KBM-7 (cell line): Measurements from ENCODE around the gene POLA1.

Experiments used
- DNase-seq: peaks from one replicate; pipeline ENCODE4 v3.0.0-alpha.2; 2015
- in situ Hi-C: fragments of 300-500 bp; cut with MboI; formaldehyde crosslinking; loops from 2 replicates; pipeline ENCODE4 v1.14.3; 2020; ENCODE audit warnings: low sequenced_read_pairs, low pct_unique_long_range_greater_than_20kb, mixed read lengths

POLA1 gene

DNA sequence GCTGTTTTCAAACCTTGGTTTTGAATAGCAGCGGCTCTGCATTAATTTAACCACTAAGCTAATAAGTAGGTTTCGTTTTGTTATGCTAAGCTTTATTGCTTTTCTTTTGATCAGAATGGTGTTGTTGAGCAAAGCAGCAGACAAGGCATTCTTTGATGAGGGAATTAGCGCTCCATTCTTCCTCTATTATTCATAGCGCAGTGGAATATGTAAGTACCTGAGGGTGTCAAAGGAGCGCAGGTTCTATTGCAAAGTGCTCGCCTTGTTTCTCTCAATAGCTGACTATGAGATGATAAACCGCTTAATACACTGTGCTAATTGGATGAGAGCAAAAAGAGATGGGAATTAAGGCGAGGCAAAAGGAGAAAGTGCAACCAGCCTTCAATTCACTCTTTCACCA, 305.8 kb downstream of the POLA1 start:
- DNase-seq, result no peak
- in situ Hi-C loops, result no loop called here

- in situ Hi-C loops, result no loop called here
- DNase-seq, result no peak
These were observed 308.3 kb downstream of the POLA1 start for GRCh38 chrX:25001808-25002660.

DNA sequence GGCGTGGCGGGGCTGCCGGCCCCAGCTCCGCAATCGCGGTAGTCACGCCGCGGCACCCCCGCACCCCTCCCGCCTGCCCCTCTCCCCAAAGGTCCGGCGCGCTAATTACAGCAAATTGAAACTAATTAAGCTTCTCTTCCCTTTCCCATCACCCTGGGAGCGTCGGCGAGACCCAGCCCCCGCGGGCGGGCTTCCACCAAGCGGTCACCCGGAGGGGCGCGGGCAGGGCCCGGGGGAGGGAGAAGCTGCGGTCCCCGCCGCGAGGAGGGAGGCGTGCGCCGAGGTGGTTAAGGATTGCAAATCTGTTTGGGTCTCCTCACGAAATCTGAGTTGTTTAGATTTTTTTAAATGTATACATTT, 308.9 kb downstream of the POLA1 start:
- DNase-seq, result no peak
- in situ Hi-C loops, result no loop called here

- DNase-seq, result no peak
- in situ Hi-C loops, result no loop called here
These were observed 309.5 kb downstream of the POLA1 start for GRCh38 chrX:25003066-25003849.

- DNase-seq, result no peak
- in situ Hi-C loops, result no loop called here
These were observed 310.3 kb downstream of the POLA1 start for GRCh38 chrX:25004040-25004439.

DNA sequence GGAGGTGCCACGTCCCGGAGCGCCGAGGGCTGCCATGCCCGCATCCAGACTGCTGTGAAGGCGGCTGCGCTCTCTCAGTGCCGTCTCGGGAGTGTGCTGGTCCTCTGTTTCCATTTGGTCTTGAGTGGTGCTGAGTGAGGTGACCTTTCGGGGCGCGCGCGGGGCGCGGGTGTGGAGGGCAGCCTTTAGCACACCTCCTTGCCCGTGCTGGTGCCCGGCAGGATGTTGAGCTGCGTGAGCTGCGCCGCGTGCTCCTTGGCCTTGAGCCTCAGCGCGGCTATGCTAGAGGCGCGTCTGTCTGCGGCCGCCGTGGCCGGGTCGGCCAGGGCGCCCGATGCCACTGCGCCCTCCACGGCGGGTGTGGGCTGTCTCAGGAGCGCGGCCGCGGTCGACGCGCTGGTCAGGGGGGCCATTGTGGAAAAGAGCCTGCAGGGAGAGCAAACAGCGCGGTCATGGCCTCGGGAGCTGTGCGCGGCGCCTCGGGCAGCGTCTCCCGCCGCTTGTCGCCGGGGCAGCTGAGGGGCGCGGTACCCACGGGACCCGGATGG, 310.8 kb downstream of the POLA1 start:
- no peak for DNase-seq
- in situ Hi-C loops, result no loop called here

GRCh38 chrX:25005034-25005381, 311.3 kb downstream of the POLA1 start:
- no peak for DNase-seq
- in situ Hi-C loops, result no loop called here

GRCh38 chrX:25005382-25006185, 311.9 kb downstream of the POLA1 start:
- in situ Hi-C loops, result no loop called here
- DNase-seq, result no peak

- in situ Hi-C loops, result no loop called here
- no peak for DNase-seq
These were observed 312.9 kb downstream of the POLA1 start for GRCh38 chrX:25006586-25007058.

DNA sequence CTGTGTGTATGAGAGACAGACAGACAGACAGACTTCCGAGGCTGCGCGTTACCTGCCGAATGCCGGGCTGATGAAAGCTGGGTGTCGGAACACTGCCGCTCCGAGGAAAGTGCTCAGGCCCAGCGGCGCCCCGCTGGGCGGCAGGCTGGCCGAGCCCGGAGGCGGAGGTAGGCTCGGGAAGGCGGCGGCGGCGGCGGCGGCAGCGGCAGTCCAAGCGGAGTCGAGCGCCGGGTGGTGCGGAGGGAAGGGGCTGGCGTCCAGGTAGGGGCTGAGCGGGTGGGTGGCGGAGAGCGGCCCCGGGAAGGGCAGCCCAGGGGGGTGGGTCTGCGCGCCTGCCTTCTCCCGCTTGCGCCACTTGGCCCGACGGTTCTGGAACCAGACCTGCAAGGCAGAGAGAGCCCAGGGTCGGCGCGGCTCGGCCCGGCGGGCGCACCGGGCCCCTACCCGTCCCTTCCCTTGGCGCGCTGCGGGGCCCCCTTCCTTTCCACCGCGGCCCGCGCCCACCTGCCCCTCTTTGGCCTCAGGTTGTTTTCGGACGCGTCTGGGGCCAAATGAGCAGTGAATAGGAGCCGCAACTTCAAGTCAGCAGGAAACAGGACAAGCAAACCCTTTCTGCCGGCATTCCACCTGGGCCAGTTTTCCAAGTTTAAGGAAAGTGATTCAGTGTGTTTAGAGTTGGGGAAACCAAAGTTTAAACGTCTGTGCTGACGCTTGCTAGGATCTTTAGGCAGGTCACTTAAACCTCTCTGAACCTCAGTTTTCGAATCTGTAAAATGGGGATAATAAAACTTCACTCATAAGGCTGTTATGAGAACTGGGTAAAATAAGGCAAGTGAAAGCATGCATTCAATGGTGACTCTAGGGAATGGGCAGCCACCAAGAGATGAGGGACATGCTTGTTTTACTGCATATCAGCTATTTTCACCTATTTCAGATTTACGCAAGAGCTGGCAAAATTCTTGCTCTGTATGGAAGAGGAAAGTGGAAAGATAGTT, 313.6 kb downstream of the POLA1 start:
- in situ Hi-C loops, result no loop called here
- no peak for DNase-seq

DNA sequence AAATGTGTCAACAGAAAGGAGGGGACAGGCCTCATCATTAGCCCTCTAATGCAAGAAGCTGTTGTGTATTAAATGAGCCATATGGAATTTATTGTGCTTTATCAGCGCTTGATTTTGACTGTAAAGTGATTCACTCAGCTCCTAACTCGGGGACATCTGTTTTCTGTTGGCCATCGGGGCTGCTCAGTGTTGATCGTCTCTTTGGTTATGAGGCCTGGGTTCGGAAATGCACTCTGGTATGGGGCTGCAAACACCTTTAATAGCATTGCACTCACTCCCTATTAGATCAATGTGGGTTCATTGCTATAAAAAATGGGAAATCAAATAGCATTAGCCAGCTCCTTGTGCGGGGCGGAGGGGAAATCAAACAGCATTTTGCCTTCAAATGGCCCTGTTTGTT, 315.7 kb downstream of the POLA1 start:
- in situ Hi-C loops, result no loop called here

GRCh38 chrX:25010784-25011588, 317.3 kb downstream of the POLA1 start:
- in situ Hi-C loops, result no loop called here
- DNase-seq, result no peak

More for the DNA sequence above, 315.7 kb downstream of the POLA1 start:
- no peak for DNase-seq

DNA sequence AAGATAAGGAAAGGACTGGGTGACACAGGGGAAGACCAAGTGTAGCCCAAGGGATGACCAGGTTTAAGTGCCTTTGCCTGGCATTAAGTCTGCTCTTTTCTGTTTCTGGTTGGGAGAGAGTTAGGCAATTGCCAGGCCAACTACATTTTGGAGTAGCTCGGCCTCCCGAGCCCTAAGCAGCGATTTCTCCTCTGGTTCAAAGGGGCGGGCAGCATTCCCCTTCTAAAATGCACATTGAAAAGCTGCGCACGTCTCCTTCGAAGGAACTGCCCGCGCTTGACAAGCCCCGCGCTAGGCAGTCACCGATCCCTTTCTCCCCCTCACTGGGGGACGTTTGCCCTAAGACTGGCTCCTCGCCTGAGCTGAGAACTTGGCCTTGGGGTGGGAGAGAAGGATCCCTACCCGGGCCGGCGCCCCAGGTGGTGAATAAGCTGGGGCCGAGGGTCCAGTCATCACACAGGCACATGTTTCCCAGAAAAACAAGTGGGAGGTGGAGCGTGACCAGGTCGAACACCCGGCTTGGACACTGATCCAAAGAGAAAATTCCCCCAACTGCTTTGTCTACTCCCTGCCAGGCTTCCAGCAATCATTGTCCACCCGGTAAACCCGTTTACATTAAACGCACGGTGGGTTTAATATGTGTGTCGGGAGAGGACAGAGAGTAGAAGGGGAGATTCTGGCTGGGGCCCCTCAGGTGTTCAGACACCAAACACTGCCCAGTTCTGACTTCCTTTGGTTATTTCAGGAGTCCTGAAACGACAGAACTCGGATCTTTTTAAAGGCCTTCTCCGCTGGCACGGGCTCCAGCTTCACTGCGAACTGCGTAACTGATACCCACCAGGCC, 318.1 kb downstream of the POLA1 start:
- no peak for DNase-seq

GRCh38 chrX:25012433-25012735, 318.7 kb downstream of the POLA1 start:
- DNase-seq, result peak; percentile 61
- in situ Hi-C loops, result no loop called here

More for the DNA sequence above, 318.1 kb downstream of the POLA1 start:
- in situ Hi-C loops, result no loop called here

DNA sequence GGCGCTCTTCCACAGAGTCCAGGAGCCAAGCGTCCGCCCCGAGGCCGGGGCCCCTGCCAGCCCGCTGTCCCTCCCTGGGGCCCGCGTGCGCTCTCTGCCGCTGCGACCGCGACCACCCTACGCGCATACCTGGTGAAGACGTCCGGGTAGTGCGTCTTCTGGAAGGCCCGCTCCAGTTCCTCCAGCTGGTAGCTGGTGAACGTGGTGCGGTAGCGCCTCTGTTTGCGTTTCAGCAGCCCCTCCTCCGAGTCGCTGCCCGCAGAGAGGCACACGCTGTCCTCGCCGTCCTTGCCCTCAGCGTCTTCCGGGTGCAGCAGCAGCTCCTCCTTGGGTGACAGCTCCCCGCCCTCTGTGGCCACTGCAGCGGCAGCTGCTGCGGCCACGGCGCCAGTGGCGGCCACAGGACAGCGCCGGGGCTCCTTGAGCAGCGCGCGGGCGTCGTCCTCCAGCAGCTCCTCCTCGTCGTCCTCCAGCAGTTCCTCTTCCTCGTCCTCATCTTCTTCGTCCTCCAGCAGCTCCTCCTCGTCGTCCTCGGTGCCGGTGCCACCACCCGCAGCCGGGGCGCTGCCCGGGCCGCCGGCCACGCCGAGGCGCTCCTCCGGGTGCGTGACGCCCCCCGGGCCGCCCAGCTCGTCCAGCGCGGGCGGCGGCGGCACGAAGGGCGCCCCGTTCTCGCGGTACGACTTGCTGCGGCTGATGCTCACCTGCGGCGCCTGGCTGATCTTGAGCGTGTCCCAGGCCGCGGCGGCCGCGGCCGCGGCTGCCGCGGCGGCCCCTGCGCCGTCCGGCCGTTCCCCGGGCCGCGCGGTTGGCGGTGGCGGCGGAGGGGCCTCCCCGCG, 319.3 kb downstream of the POLA1 start:
- peak; percentile 67 for DNase-seq
- in situ Hi-C loops, result no loop called here
